Upper lobe of left lung (tissue), 6 donors: ENCODE data around the gene BBIP1. TPM values are rescaled to one million over a fixed set of nuclear protein-coding genes. Genes with fewer than 3 reads are reported as not detected.
A peak's percentile ranks its signal among the peaks of the same experiment; 100 is the strongest.
"Not testable (repeated sequence)": the region's sequence is repeated elsewhere in the genome, so short reads cannot be mapped to it uniquely, and the experiment has no call there.

Experiments used
- ATAC-seq, 2 donors: fragments of 200-7000 bp; cut with Tn5 transposase; one replicate each; pipeline ENCODE4 v1.9.1; 2022; ENCODE audit warnings: mild to moderate bottlenecking in 2 of 2, moderate library complexity in 2 of 2; ENCODE audit not compliant: low FRiP score in 2 of 2
- DNase-seq, 2 donors: peaks; one replicate each; pipeline ENCODE4 v3.0.0-alpha.2; 2019 to 2020
- H3K27ac ChIP-seq, 4 donors: fragments of 200-600 bp; sonication (generic); one replicate each; pipeline ENCODE4 v1.5.1; 2016 to 2019
- H3K27me3 ChIP-seq, 4 donors: fragments of 200-600 bp; sonication (generic); one replicate each; pipeline ENCODE4 v1.5.1; 2017 to 2019
- H3K36me3 ChIP-seq, 4 donors: fragments of 200-600 bp; sonication (generic); one replicate each; pipeline ENCODE4 v1.5.1; 2016 to 2019
- H3K4me1 ChIP-seq, 4 donors: fragments of 200-600 bp; sonication (generic); one replicate each; pipeline ENCODE4 v1.5.1; 2018 to 2019
- H3K4me3 ChIP-seq, 4 donors: fragments of 200-600 bp; sonication (generic); one replicate each; pipeline ENCODE4 v1.5.1; 2017 to 2019; ENCODE audit warnings: mild to moderate bottlenecking in 2 of 4, moderate library complexity in 1 of 4
- H3K9me3 ChIP-seq, 4 donors: fragments of 200-600 bp; sonication (generic); one replicate each; pipeline ENCODE4 v1.5.1; 2018 to 2019
- EP300 ChIP-seq, 4 donors: sonication (generic); formaldehyde crosslinking; IDR thresholded peaks; one replicate each; pipeline ENCODE4 v1.5.1; 2017; ENCODE audit warnings: antibody characterized with exemption in 4 of 4, control low read depth in 2 of 4
- POLR2A ChIP-seq, 4 donors: fragments of 450-650 bp; IDR thresholded peaks; one replicate each; pipeline ENCODE4 v1.5.1; 2016 to 2017; ENCODE audit warnings: antibody characterized with exemption in 4 of 4, mild to moderate bottlenecking in 2 of 4
- POLR2AphosphoS5 ChIP-seq, 2 donors: sonication (generic); formaldehyde crosslinking; IDR thresholded peaks; one replicate each; pipeline ENCODE4 v1.5.1; 2017; ENCODE audit warnings: antibody characterized with exemption in 2 of 2
- WGBS, 2 donors: methylation state at CpG; one replicate each; pipeline ENCODE4 v1.1.5; 2017 to 2018; 5-methylcytosine and 5-hydroxymethylcytosine counted together
- total RNA-seq, 6 donors: library from RNA; depleted of rRNA in 4 of 6; stranded (reverse); fragments of >200 nt in 4 of 6; gene quantifications; one replicate each; pipeline versions ENCODE4 v1.1.0 to v1.2.1, GENCODE V29; 2016 to 2021
- TF ChIP-seq, protein P1 (sequence below), 6 experiments: fragments of 450-650 bp in 4 of 6; fragments of 200-600 bp in 2 of 6; sonication (generic) in 2 of 6; IDR thresholded peaks; one replicate each; pipeline ENCODE4 v1.5.1; 2016 to 2019; ENCODE audit warnings: antibody characterized with exemption in 6 of 6
- donor health status: DM: no; HTN: no; CAD: no; lungs with moderate emphysema.
- donor health status: DM: no; HTN: yes; CAD: no; lungs with severe emphysema.

The BBIP1 gene
- total RNA-seq, 6 donors from 2014 or later, result 3.4 to 27.4 (median 19.4) TPM

DNA sequence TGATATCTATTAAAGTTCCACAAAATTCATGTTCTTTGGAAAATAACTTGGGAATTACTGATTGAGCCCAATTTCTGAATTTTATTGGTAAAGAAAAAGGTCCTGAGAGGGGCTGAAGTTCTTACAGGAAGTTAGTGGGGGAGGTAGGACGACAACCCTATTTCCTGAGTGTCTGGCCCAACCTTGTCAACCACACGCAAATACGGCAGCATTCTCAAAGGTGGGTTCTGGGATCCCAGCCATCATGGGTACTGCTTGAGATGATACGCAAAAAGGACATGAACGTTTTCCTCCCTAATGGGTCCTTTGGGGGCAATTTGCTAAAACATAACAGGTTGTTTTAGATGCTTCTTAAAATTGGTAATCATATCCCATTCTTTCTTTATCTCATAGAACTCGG is 50.0 kb downstream of the BBIP1 start:
- TF ChIP-seq POLR2A (IDR thresholded peaks at IDR 0.05) (peak in 1 of 4 donors; percentile 21), EP300 (IDR thresholded peaks at IDR 0.05) (no peak), POLR2AphosphoS5 (IDR thresholded peaks at IDR 0.05) (no peak)
- Histone ChIP-seq H3K4me1 (peaks cover 23 to 48% (median 39%) of the 10 kb centered on the region in 4 donors), H3K27ac (peak overlapping the region in 2 of 4 donors; percentile 69 to 91), H3K27me3 (no peaks in the 10 kb centered on the region), H3K4me3 (no peak overlapping the region), H3K9me3 (no peaks in the 10 kb centered on the region), H3K36me3 (no peaks in the 10 kb centered on the region)
- WGBS, 2 donors, result 71 to 79% methylated on average over 6 of the region's 6 CpGs
- ATAC-seq, result no peak
- DNase-seq, result peak in 1 of 2 donors; percentile 22

DNA sequence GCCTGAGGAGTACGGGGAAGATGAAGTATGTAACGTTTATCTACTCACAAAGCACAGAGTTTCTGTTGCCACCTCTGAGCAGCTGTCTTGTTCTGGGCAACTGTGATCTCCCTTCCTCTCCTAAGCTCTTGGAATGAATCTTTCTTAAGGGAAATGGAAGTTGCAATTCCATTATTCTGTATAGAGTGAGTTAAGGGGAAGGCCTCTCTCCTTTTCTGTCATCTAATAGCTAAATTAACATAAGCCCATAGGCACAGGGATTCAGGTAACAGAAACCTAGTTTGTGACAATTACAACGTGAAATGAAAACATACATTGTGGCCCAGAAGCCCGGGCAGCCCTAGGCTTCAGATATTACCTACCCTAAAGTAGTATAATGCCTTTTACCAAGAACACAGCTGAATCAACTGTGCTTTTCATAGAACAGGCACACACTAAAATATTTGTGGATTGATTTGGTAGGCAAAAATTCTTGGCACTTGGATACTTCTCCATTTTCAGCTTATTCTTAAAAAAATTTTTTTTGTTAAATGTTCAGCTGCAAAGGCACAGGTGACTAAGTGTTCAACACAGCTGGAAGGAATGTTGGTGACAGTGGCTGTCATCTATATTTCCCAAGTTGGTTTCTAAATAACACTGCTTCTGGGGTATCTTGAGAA is 51.0 kb downstream of the BBIP1 start:
- H3K27me3 ChIP-seq, result no peaks in the 10 kb centered on the region
- peak overlapping the region in 3 of 4 donors; percentile 35 to 91 (median 69) for H3K27ac ChIP-seq
- WGBS, 2 donors, result 62% methylated on average over 4 of the region's 4 CpGs
- H3K4me3 ChIP-seq, result no peak overlapping the region
- ATAC-seq, result no peak
- no peak for DNase-seq
- TF ChIP-seq, protein P1, sequence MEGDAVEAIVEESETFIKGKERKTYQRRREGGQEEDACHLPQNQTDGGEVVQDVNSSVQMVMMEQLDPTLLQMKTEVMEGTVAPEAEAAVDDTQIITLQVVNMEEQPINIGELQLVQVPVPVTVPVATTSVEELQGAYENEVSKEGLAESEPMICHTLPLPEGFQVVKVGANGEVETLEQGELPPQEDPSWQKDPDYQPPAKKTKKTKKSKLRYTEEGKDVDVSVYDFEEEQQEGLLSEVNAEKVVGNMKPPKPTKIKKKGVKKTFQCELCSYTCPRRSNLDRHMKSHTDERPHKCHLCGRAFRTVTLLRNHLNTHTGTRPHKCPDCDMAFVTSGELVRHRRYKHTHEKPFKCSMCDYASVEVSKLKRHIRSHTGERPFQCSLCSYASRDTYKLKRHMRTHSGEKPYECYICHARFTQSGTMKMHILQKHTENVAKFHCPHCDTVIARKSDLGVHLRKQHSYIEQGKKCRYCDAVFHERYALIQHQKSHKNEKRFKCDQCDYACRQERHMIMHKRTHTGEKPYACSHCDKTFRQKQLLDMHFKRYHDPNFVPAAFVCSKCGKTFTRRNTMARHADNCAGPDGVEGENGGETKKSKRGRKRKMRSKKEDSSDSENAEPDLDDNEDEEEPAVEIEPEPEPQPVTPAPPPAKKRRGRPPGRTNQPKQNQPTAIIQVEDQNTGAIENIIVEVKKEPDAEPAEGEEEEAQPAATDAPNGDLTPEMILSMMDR (IDR thresholded peaks at IDR 0.05), result no peak
- TF ChIP-seq EP300 (IDR thresholded peaks at IDR 0.05) (no peak), POLR2A (IDR thresholded peaks at IDR 0.05) (no peak), POLR2AphosphoS5 (IDR thresholded peaks at IDR 0.05) (no peak)
- H3K9me3 ChIP-seq, result no peaks in the 10 kb centered on the region
- no peaks in the 10 kb centered on the region for H3K36me3 ChIP-seq
- H3K4me1 ChIP-seq, result peaks cover 23 to 48% (median 45%) of the 10 kb centered on the region in 4 donors

DNA sequence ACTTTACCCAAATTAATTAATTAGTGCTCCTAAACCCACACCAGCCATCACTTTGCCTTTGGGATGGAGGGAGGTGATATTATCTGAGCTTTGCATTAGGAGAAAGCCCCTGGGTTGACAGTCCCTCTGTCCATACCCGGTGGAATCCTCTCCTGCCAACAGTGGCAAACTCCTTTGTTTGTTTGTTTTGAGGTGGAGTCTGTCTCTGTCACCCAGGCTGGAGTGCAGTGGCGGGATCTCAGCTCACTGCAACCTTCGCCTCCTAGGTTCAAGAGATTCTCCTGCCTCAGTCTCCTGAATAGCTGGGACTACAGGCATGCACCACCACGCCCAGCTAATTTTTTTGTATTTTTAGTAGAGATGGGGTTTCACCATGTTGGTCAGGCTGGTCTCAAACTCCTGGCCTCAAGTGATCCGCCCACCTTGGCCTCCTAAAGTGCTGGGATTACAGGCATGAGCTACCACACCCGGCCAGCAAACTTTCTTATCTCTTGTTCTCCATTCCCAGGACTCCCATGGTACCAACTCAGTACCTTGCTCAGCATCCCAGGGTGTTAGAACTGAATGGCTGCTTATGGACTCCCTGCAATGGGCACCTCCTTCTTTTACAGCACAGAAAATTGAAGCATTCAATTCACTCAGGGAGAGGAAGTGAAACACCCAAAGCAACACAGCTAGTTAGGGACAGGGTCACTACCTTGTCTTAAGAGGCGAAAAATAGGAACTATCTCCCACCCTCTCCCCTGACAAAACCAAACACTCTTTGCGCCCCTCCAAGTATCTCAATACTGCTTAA is 51.8 kb downstream of the BBIP1 start:
- ATAC-seq, H3K4me3 ChIP-seq, H3K9me3 ChIP-seq, H3K27me3 ChIP-seq, H3K36me3 ChIP-seq, DNase-seq: not testable (repeated sequence)
- peak overlapping the region in 3 of 4 donors; percentile 35 to 91 (median 69) for H3K27ac ChIP-seq
- WGBS, 2 donors, result 75 to 89% methylated on average over 8 of the region's 8 CpGs
- peaks cover 29 to 54% (median 48%) of the 10 kb centered on the region in 4 donors for H3K4me1 ChIP-seq

DNA sequence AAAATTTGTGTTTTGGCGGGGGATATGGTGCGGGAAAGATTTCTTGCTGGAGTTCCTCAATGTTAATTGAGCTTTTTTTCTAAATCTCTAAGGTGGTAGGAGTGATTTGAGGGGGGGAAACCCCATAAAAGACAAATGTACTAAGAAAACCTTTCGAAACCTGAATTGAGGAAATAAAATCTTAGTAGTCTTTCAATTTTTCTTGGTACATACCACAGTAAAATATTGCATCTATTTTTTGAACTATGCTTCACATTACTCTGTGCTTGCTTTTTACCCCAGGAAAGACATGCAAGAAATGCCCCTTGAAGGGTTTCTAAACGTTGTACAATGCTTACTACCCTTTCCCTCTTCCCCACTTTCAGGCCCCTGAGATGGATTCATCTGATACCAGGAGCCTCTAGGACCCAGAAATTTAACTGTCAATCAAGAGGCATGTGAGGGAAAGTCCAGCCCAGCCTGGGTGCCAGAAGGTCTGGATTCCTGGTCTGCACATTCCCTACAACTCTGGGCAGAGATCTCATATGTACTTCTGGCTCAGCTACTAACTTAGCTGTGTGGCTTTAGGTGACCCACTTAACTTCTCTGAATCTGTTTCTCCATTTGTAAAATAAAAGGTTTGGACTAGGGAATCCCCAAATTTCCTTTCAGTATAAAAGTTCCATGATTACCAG is 53.0 kb downstream of the BBIP1 start:
- peak in 1 of 2 donors; percentile 4 for ATAC-seq
- Histone ChIP-seq H3K27ac (peak overlapping the region; percentile 82 to 91 (median 90)), H3K4me1 (peaks cover 34 to 58% (median 49%) of the 10 kb centered on the region in 4 donors), H3K4me3 (no peak overlapping the region), H3K9me3 (no peaks in the 10 kb centered on the region), H3K36me3 (no peaks in the 10 kb centered on the region), H3K27me3 (no peaks in the 10 kb centered on the region)
- 55 to 57% methylated on average over 4 of the region's 4 CpGs for WGBS, 2 donors
- DNase-seq, result peak in 1 of 2 donors; percentile 24
- no peak for TF ChIP-seq POLR2A (IDR thresholded peaks at IDR 0.05)
- TF ChIP-seq EP300 (IDR thresholded peaks at IDR 0.05), result no peak
- TF ChIP-seq, protein P1 (IDR thresholded peaks at IDR 0.05), result no peak
- no peak for TF ChIP-seq POLR2AphosphoS5 (IDR thresholded peaks at IDR 0.05)

DNA sequence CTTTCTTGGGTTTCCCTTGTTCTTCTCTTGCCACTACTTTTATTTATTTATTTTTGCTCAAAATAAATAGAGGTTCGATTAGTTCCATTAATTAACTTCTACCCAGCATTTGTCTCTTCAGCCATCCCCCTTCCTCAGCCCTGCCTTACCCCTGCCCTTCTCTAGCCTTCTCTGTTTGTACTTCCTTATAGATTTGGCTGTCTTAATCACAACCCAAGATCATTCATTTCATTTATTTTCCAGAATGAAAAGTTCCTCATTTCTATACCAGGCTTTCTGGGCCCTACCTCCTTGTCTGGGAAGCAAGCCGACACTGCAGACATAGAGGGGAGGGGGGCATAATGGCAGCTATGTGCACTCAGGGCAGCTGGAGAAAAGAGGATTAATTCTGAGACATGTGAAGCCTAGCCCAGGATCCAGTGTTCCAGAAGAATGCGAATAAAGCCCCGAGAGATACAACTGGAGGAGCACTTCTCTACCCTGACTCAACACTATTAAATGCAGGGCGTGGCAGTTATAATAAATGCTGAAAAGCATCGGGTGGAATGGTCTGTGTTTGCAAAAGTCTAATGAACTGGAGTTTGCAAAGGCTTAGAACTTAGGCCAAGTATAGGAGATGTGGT is 53.7 kb downstream of the BBIP1 start:
- peak overlapping the region; percentile 82 to 91 (median 90) for H3K27ac ChIP-seq
- WGBS, 2 donors, result 32 to 46% methylated on average over 6 of the region's 6 CpGs
- peak overlapping the region in 1 of 4 donors; percentile 7 for H3K4me3 ChIP-seq
- H3K27me3 ChIP-seq, result no peaks in the 10 kb centered on the region
- H3K9me3 ChIP-seq, result no peaks in the 10 kb centered on the region
- peak in 1 of 2 donors; percentile 26 for DNase-seq
- ATAC-seq, result peak in 1 of 2 donors; percentile 80
- TF ChIP-seq POLR2AphosphoS5 (IDR thresholded peaks at IDR 0.05), result no peak
- peaks cover 40 to 58% (median 52%) of the 10 kb centered on the region in 4 donors for H3K4me1 ChIP-seq
- H3K36me3 ChIP-seq, result no peaks in the 10 kb centered on the region
